ENCODE data around the gene CWC27. TPM values are rescaled to one million over a fixed set of nuclear protein-coding genes. Genes with fewer than 3 reads are reported as not detected.

Gene CWC27
- total RNA-seq, 1 experiment from 2014 or later = 22.8 TPM

DNA sequence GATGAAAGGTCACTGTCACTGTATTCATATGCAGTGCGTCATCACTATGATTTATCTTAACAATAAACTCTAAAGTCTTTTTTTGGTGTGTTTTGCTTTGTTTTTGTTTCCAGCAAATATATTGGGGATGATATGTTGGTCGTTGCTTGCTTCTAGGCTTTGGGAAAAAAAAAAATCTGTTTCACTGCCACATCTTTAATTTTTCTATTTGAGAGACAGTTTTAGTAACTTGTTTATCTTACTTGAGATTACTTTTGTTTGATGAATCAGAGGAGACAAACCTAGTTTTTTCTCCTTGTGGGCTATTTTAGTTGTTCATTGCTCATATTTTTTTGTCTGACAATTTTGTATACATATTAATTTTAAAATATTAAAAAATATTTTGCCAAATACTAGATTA is 19.4 kb downstream of the CWC27 start:
- H3K27ac Mint-ChIP-seq (ENCODE audit: unreplicated experiment) = no peak overlapping the region
- intact Hi-C loops (cut with micrococcal nuclease; ENCODE audit: unreplicated experiment) = no loop called here
- TF ChIP-seq, protein P1, sequence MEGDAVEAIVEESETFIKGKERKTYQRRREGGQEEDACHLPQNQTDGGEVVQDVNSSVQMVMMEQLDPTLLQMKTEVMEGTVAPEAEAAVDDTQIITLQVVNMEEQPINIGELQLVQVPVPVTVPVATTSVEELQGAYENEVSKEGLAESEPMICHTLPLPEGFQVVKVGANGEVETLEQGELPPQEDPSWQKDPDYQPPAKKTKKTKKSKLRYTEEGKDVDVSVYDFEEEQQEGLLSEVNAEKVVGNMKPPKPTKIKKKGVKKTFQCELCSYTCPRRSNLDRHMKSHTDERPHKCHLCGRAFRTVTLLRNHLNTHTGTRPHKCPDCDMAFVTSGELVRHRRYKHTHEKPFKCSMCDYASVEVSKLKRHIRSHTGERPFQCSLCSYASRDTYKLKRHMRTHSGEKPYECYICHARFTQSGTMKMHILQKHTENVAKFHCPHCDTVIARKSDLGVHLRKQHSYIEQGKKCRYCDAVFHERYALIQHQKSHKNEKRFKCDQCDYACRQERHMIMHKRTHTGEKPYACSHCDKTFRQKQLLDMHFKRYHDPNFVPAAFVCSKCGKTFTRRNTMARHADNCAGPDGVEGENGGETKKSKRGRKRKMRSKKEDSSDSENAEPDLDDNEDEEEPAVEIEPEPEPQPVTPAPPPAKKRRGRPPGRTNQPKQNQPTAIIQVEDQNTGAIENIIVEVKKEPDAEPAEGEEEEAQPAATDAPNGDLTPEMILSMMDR (IDR thresholded peaks at IDR 0.05; ENCODE audit: unreplicated experiment) = no peak
- peaks cover 20% of the 10 kb centered on the region for H3K4me1 Mint-ChIP-seq (ENCODE audit: low read depth, unreplicated experiment)
- no TSS peak for BruUV-seq (replicated peaks)
- H3K27me3 Mint-ChIP-seq (ENCODE audit: unreplicated experiment) = no peaks in the 10 kb centered on the region
- H3K4me3 Mint-ChIP-seq (ENCODE audit: low read depth, unreplicated experiment) = no peak overlapping the region
- no peak for DNase-seq
- no peaks in the 10 kb centered on the region for H3K9me3 Mint-ChIP-seq (ENCODE audit: low read depth, unreplicated experiment)
- H3K36me3 Mint-ChIP-seq (ENCODE audit: insufficient read depth, unreplicated experiment) = no peaks in the 10 kb centered on the region
- CTCF ChIA-PET = no interaction called here

DNA sequence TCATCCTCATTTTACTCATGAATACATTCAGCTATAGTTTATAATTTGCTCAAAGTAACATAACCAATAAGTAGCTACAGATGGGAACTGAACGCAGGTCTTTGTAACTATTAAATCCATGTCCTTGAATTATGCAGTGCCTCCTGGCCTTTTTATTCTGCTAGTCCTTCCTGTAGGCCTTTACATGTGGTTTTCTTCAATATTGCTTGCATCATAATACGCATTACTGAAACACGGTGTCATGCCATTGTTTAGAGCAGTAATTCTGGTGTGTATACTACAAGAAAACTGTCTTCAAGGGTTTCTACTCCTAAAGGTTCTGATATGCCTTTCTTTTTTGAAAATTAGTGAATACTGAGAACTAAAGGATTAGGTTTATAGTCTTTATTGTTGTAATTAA is 20.7 kb downstream of the CWC27 start:
- TF ChIP-seq, protein P1 (IDR thresholded peaks at IDR 0.05; ENCODE audit: unreplicated experiment) = no peak
- DNase-seq = no peak
- intact Hi-C loops (cut with micrococcal nuclease; ENCODE audit: unreplicated experiment) = no loop called here
- Mint-ChIP-seq H3K9me3 (ENCODE audit: low read depth, unreplicated experiment) (no peaks in the 10 kb centered on the region), H3K27me3 (ENCODE audit: unreplicated experiment) (no peaks in the 10 kb centered on the region), H3K4me3 (ENCODE audit: low read depth, unreplicated experiment) (no peak overlapping the region), H3K36me3 (ENCODE audit: insufficient read depth, unreplicated experiment) (no peaks in the 10 kb centered on the region), H3K27ac (ENCODE audit: unreplicated experiment) (no peak overlapping the region), H3K4me1 (ENCODE audit: low read depth, unreplicated experiment) (peaks cover 33% of the 10 kb centered on the region)
- CTCF ChIA-PET = no interaction called here
- no TSS peak for BruUV-seq (replicated peaks)

DNA sequence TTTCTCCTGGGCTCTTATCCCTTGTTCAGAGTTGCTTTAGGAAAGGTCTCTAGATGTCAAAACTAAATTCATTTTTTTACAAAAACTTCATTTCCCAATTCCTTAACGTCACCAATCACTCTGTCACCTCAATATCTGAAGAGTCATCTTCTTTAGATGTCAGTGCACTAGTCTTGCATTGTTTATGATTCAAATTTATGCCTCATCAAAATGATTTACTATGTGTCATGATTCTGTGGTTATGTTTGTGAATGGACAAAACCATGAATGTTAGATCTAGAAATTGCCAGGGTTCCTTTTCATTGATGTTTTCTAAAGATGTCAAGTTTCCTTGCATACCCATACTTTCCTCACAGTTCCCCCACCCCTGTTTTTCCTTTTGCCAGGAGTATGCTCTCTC is 21.5 kb downstream of the CWC27 start:
- TF ChIP-seq, protein P1 (IDR thresholded peaks at IDR 0.05; ENCODE audit: unreplicated experiment) = no peak
- Mint-ChIP-seq H3K36me3 (ENCODE audit: insufficient read depth, unreplicated experiment) (no peaks in the 10 kb centered on the region), H3K4me3 (ENCODE audit: low read depth, unreplicated experiment) (no peak overlapping the region), H3K4me1 (ENCODE audit: low read depth, unreplicated experiment) (peaks cover 36% of the 10 kb centered on the region), H3K9me3 (ENCODE audit: low read depth, unreplicated experiment) (no peaks in the 10 kb centered on the region), H3K27me3 (ENCODE audit: unreplicated experiment) (no peaks in the 10 kb centered on the region), H3K27ac (ENCODE audit: unreplicated experiment) (no peak overlapping the region)
- BruUV-seq (replicated peaks) = no TSS peak
- no peak for DNase-seq
- intact Hi-C loops (cut with micrococcal nuclease; ENCODE audit: unreplicated experiment) = loop anchor here (5.0 kb wide), 1 partner anchor 692 kb away; the partner anchor contains the start of gene ADAMTS6
- CTCF ChIA-PET = no interaction called here

DNA sequence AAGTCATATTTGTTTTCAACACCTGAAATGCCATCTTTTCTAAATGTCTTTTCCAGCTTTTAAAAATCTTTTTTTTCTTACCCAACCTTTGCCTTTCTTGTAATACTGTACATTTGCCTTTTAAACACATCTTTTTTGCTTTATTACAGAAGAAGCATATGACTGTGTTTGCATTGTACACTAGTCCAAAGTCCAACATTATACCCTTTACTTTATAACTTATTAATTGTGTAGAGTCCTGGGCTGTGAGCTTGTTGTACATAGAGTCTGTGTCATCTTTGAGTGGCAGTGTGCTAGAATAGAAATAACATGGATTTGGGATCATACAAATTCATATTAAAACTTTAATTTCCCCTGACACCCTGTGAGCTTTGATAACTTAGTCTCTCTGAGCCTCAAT is 23.7 kb downstream of the CWC27 start:
- no TSS peak for BruUV-seq (replicated peaks)
- Mint-ChIP-seq H3K4me1 (ENCODE audit: low read depth, unreplicated experiment) (peaks cover 36% of the 10 kb centered on the region), H3K36me3 (ENCODE audit: insufficient read depth, unreplicated experiment) (no peaks in the 10 kb centered on the region), H3K27me3 (ENCODE audit: unreplicated experiment) (no peaks in the 10 kb centered on the region), H3K4me3 (ENCODE audit: low read depth, unreplicated experiment) (no peak overlapping the region), H3K9me3 (ENCODE audit: low read depth, unreplicated experiment) (no peaks in the 10 kb centered on the region), H3K27ac (ENCODE audit: unreplicated experiment) (peak overlapping the region; percentile 1)
- TF ChIP-seq, protein P1 (IDR thresholded peaks at IDR 0.05; ENCODE audit: unreplicated experiment) = no peak
- CTCF ChIA-PET = interaction anchor here (0.6 to 1.2 kb wide), 3 partner anchors 10 to 103 kb away, joined by 3 read pairs; no protein-coding TSS in a partner anchor
- intact Hi-C loops (cut with micrococcal nuclease; ENCODE audit: unreplicated experiment) = loop anchor here (5.0 kb wide), 1 partner anchor 690 kb away; the partner anchor contains the start of gene ADAMTS6
- no peak for DNase-seq
